OCI-LY3 (cell line): ENCODE measurements around the gene ADTRP.

Source experiments
- H2AFZ ChIP-seq: fragments of 200-600, 300-600 bp; shearing (Covaris generic); 2 replicates; pipeline ENCODE4 v1.6.0; 2014; ENCODE audit warnings: antibody characterized with exemption, low read depth, low read length
- H3K27ac ChIP-seq: fragments of 200-600, 300-600 bp; sonication (generic); 2 replicates; pipeline ENCODE4 v1.5.1; 2014; ENCODE audit warnings: mild to moderate bottlenecking, low read length, moderate library complexity, mixed read lengths
- H3K27me3 ChIP-seq: fragments of 200-600, 300-600 bp; sonication (generic); 2 replicates; pipeline ENCODE4 v1.6.1; 2014; ENCODE audit warnings: low read depth, low read length, mixed read lengths
- H3K36me3 ChIP-seq: fragments of 200-600, 300-600 bp; sonication (generic); replicated peaks from 2 replicates; pipeline ENCODE3; 2014; ENCODE audit warnings: low read depth, low read length, mixed read lengths
- H3K4me1 ChIP-seq: fragments of 300-600, 200-600 bp; sonication (generic); 2 replicates; pipeline ENCODE4 v1.6.1; 2014; ENCODE audit warnings: low read length, mixed read lengths
- H3K4me2 ChIP-seq: fragments of 200-600, 300-600 bp; sonication (generic); 2 replicates; pipeline ENCODE4 v1.6.1; 2014; ENCODE audit warnings: low read length, mixed read lengths
- H3K4me3 ChIP-seq: fragments of 300-600, 200-600 bp; sonication (generic); 2 replicates; pipeline ENCODE4 v1.5.1; 2014; ENCODE audit warnings: antibody characterized with exemption, mild to moderate bottlenecking, low read length, moderate library complexity
- H3K79me2 ChIP-seq: fragments of 300-600, 200-600 bp; shearing (Covaris generic); 2 replicates; pipeline ENCODE4 v1.6.1; 2014; ENCODE audit warnings: mild to moderate bottlenecking, low read length, mixed read lengths
- H3K9ac ChIP-seq: fragments of 300-600, 200-600 bp; shearing (Covaris generic); 2 replicates; pipeline ENCODE4 v1.6.0; 2014; ENCODE audit warnings: mild to moderate bottlenecking, low read length, moderate library complexity
- H3K9me3 ChIP-seq: fragments of 200-600, 300-600 bp; shearing (Covaris generic); 2 replicates; pipeline ENCODE4 v1.6.1; 2014; ENCODE audit warnings: low read length, mixed read lengths; ENCODE audit not compliant: insufficient read depth
- H4K20me1 ChIP-seq: fragments of 200-600, 300-600 bp; sonication (generic); 2 replicates; pipeline ENCODE4 v1.6.1; 2016; ENCODE audit warnings: low read length, mixed read lengths; ENCODE audit not compliant: insufficient read depth
- CTCF ChIP-seq: fragments of 200-600, 300-600 bp; sonication (generic); IDR thresholded peaks from 2 replicates; pipeline ENCODE4 v1.5.1; 2014; ENCODE audit warnings: antibody characterized with exemption, low read length, low read depth
- EZH2phosphoT487 ChIP-seq: fragments of 200-600 bp; shearing (Covaris generic); IDR thresholded peaks from 2 replicates; pipeline ENCODE4 v1.6.1; 2018; ENCODE audit warnings: antibody characterized with exemption, mixed run types, low read depth

ADTRP gene

GRCh38 chr6:11812439-11812838, 33.8 kb upstream of the ADTRP start:
- no peaks in the 10 kb centered on the region for H3K9me3 ChIP-seq
- no peaks in the 10 kb centered on the region for H3K36me3 ChIP-seq
- TF ChIP-seq CTCF (no peak), EZH2phosphoT487 (no peak)
- no peaks in the 10 kb centered on the region for H3K27me3 ChIP-seq
- H3K4me2 ChIP-seq, result no peak overlapping the region
- H3K4me3 ChIP-seq, result no peak overlapping the region
- no peak overlapping the region for H3K9ac ChIP-seq
- H3K4me1 ChIP-seq, result peaks cover 7% of the 10 kb centered on the region
- no peak overlapping the region for H3K27ac ChIP-seq
- no peaks in the 10 kb centered on the region for H3K79me2 ChIP-seq
- no peak overlapping the region for H2AFZ ChIP-seq
- no peaks in the 10 kb centered on the region for H4K20me1 ChIP-seq

DNA sequence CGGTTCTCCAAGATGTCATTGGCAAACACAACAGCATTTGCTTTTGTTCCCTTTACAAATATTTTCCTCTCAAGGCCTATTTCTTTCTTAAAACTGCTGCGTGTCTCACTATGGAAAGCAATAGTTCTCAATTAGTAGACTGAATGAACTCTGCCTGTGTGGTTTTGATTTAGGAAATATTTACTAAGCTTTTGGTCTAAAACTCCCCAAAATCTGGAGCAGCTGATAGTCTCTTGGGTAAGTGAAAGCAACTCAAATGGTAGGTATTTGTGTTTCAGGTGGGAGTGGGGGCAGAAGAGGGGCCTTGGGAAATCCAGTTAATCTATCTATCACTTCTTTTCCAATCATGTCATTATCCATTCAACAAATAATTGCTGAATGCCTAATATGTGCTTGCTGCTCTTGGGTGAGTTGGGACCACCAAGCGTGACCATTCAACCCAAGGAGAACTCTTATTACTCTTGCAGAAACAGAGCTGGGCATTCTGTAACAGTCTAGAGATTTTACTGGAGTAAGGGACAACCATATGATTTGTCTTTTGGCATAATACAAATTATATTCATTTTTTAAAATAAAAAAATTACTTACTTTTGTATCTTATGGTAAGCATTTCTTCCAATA, 33.2 kb upstream of the ADTRP start:
- no peaks in the 10 kb centered on the region for H3K79me2 ChIP-seq
- H3K27me3 ChIP-seq, result no peaks in the 10 kb centered on the region
- H4K20me1 ChIP-seq, result no peaks in the 10 kb centered on the region
- H3K9ac ChIP-seq, result no peak overlapping the region
- no peak overlapping the region for H3K4me3 ChIP-seq
- H3K27ac ChIP-seq, result no peak overlapping the region
- H3K9me3 ChIP-seq, result no peaks in the 10 kb centered on the region
- H3K36me3 ChIP-seq, result no peaks in the 10 kb centered on the region
- peaks cover 7% of the 10 kb centered on the region for H3K4me1 ChIP-seq
- no peak overlapping the region for H2AFZ ChIP-seq
- TF ChIP-seq CTCF (no peak), EZH2phosphoT487 (no peak)
- no peak overlapping the region for H3K4me2 ChIP-seq

GRCh38 chr6:11810854-11811643, 32.4 kb upstream of the ADTRP start:
- no peak overlapping the region for H2AFZ ChIP-seq
- TF ChIP-seq EZH2phosphoT487 (no peak), CTCF (no peak)
- peaks cover 7% of the 10 kb centered on the region for H3K4me1 ChIP-seq
- no peak overlapping the region for H3K27ac ChIP-seq
- no peaks in the 10 kb centered on the region for H3K36me3 ChIP-seq
- no peak overlapping the region for H3K4me2 ChIP-seq
- H4K20me1 ChIP-seq, result no peaks in the 10 kb centered on the region
- no peaks in the 10 kb centered on the region for H3K9me3 ChIP-seq
- no peak overlapping the region for H3K4me3 ChIP-seq
- no peaks in the 10 kb centered on the region for H3K79me2 ChIP-seq
- H3K9ac ChIP-seq, result no peak overlapping the region
- H3K27me3 ChIP-seq, result no peaks in the 10 kb centered on the region

GRCh38 chr6:11810039-11810541, 31.5 kb upstream of the ADTRP start:
- Histone ChIP-seq H2AFZ (no peak overlapping the region), H4K20me1 (no peaks in the 10 kb centered on the region), H3K4me3 (no peak overlapping the region), H3K36me3 (no peaks in the 10 kb centered on the region), H3K4me2 (no peak overlapping the region), H3K27ac (no peak overlapping the region), H3K27me3 (no peaks in the 10 kb centered on the region), H3K4me1 (peaks cover 7% of the 10 kb centered on the region), H3K9me3 (no peaks in the 10 kb centered on the region), H3K79me2 (no peaks in the 10 kb centered on the region), H3K9ac (no peak overlapping the region)
- TF ChIP-seq CTCF, result no peak
- no peak for TF ChIP-seq EZH2phosphoT487
